Measurements from ENCODE around the gene SIX2.

DNA sequence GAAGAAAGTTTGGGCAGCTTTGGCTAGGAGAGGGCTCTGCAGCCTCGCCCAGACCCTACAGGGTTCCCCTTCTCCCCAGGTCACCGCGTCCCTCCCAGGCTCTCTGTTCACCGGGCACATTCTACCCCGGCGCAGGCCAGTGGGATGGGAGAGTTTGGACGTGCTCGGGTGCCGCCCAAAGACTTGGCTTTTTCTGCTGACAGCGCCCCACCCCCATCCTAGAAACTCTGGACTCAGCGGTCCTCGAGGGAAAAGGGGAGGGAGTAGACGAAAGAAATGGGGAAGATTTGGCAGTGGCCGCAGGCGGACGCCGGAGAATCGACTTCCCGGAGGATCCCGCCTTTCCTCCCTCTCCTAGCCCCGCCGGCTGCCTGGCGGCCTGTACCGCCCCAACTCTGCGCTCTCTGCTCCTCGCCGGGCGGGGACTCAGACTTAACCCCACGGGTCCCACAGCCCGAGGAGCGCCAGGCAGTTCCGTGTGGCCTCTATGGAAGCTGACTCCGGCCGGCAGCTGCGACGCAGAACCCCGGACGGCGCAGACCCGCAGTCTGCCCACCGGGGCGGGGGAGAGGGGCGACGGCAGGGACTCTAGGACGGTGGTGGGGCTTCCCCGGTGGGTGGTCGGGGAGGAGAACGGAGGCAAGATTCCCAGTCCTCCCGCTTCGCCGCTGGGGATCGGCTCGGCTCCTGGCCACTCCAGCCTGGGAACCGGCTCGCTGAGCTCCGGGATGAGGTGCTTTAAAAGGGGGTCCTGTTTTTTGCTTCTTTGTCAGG, 863 bp upstream of the SIX2 start:
- no peak for TF ChIP-seq EP300 (IDR thresholded peaks at IDR 0.05; ENCODE audit: borderline replicate concordance in 1 of 2, control insufficient read depth in 1 of 2, low read depth in 2 of 2, low read length in 2 of 2)
- no peak for TF ChIP-seq SRF (IDR thresholded peaks at IDR 0.05; ENCODE audit: low read depth in 2 of 2, low read length in 2 of 2)
- no peak for TF ChIP-seq NRF1 (conservative IDR thresholded peaks at IDR 0.05; ENCODE audit: low read depth, low read length)
- no peak for TF ChIP-seq ZNF274 (IDR thresholded peaks at IDR 0.05; ENCODE audit: insufficient read depth, insufficient read length)
